NCI-H774 (cell line): Measurements from ENCODE around the gene DNM2.
"Not testable (repeated sequence)": the region's sequence is repeated elsewhere in the genome, so short reads cannot be mapped to it uniquely, and the experiment has no call there.

Experiments
- DNase-seq: peaks from one replicate; lab custom pipeline; 2025; lab: John Stamatoyannopoulos, UW

The DNM2 gene

GRCh38 chr19:10866495-10866894 is 148.6 kb downstream of the DNM2 start:
- no peak for DNase-seq

- no peak for DNase-seq
Observed at GRCh38 chr19:10868872-10869547, 151.1 kb downstream of the DNM2 start.

GRCh38 chr19:10869872-10870311 is 152.0 kb downstream of the DNM2 start:
- DNase-seq = not testable (repeated sequence)

GRCh38 chr19:10870501-10870954 is 152.6 kb downstream of the DNM2 start:
- DNase-seq = no peak

- peak; percentile 97 for DNase-seq
Observed at GRCh38 chr19:10870955-10871603, 153.2 kb downstream of the DNM2 start, which contains the start of gene CARM1. Gene CARM1, plus strand, starts transcription at chr19:10871553. Its CDS starts 150 bp downstream, at chr19:10871703.

- DNase-seq = no peak
Observed at GRCh38 chr19:10871711-10872545, 154.0 kb downstream of the DNM2 start.

- no peak for DNase-seq
Observed at GRCh38 chr19:10872546-10873107, 154.7 kb downstream of the DNM2 start.

- DNase-seq = no peak
Observed at GRCh38 chr19:10874024-10874423, 156.1 kb downstream of the DNM2 start.

GRCh38 chr19:10876459-10877240 is 158.8 kb downstream of the DNM2 start:
- DNase-seq = no peak

GRCh38 chr19:10877608-10878007 is 159.7 kb downstream of the DNM2 start:
- DNase-seq = not testable (repeated sequence)

GRCh38 chr19:10878253-10878652 is 160.4 kb downstream of the DNM2 start:
- DNase-seq = no peak
